Fibroblast of the aortic adventitia (primary cell): Measurements from ENCODE around the gene NUP133. TPM values are rescaled to one million over a fixed set of nuclear protein-coding genes. Genes with fewer than 3 reads are reported as not detected.

Experiments used
- DNase-seq: peaks from one replicate; pipeline ENCODE4 v3.0.0-alpha.2; 2010; ENCODE audit warnings: low read depth
- H3K4me3 ChIP-seq: 2 replicates; pipeline ENCODE4 v1.5.1; 2011; ENCODE audit warnings: low read depth, mild to moderate bottlenecking, control low read depth, low read length, moderate library complexity
- total RNA-seq: library from RNA; depleted of rRNA; stranded (reverse); fragments of >200 nt; gene quantifications from 2 replicates; pipeline ENCODE4 v1.2.3, GENCODE V29; 2012; ENCODE audit warnings: low replicate concordance
- TF ChIP-seq, protein P1 (sequence below): IDR thresholded peaks from 2 replicates; pipeline ENCODE4 v1.5.1; 2011; ENCODE audit warnings: mild to moderate bottlenecking, low read length, control low read depth, inconsistent platforms; ENCODE audit not compliant: insufficient read depth

Gene NUP133
- total RNA-seq, 1 donor = 46.1 TPM

DNA sequence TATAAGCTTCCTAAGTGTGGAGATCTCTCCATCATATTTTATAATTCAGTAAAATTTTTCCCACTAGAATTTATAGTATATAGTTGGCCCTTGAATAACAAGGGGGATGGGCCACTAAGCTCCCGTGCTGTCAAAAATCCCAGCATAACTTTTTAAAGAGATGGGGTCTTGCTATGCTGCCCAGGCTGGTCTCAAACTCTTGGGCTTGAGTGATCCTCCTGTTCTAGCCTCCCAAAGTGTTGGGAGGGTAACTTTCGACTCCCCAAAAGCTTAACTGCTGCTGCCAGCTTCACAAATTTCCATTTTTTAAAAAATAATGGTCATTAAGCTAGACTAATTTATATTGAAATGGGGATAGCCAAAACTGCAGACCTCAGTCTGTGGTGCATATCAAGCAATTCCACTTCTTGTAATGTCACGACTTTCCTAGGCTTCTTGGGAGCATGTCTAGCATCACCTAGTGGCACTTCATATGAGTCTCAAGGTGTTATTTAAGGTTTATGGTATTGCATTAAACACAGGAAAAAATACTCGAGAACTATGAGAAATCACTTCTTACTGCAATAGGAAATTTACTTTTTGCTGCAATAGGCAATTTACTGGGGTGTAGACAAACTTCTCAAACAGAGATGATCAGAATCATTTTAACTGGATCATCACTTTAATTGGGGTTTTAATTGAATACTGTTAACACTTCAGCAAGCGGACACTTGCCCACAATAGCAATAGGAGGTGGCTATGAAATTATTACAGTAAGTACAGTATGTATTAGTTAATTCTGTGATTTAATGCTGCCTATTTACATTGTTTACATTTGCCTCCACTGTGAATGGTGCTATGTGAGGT lies 55.0 kb downstream of the NUP133 start:
- no peak overlapping the region for H3K4me3 ChIP-seq
- peak; percentile 47 for DNase-seq
- TF ChIP-seq, protein P1, sequence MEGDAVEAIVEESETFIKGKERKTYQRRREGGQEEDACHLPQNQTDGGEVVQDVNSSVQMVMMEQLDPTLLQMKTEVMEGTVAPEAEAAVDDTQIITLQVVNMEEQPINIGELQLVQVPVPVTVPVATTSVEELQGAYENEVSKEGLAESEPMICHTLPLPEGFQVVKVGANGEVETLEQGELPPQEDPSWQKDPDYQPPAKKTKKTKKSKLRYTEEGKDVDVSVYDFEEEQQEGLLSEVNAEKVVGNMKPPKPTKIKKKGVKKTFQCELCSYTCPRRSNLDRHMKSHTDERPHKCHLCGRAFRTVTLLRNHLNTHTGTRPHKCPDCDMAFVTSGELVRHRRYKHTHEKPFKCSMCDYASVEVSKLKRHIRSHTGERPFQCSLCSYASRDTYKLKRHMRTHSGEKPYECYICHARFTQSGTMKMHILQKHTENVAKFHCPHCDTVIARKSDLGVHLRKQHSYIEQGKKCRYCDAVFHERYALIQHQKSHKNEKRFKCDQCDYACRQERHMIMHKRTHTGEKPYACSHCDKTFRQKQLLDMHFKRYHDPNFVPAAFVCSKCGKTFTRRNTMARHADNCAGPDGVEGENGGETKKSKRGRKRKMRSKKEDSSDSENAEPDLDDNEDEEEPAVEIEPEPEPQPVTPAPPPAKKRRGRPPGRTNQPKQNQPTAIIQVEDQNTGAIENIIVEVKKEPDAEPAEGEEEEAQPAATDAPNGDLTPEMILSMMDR = peak; percentile 57

DNA sequence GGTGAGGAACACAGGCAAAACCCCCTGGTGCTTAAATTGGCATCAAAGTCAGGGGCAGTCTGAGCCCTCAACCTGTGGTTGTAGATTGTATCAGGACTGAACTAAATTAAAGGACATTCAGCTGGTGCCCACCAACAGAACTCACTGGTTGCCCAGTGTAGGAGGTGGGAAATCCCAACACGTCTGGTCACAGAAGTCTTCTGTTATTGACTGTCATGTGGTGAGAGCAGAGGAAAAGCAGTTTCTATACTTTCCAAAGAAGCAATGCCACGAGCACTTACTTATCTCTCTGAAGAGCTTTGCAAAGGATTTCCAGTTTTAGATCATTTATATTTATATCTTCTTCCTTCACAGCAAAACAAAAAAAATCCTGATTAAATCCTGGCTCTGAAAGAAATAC lies 59.3 kb downstream of the NUP133 start:
- DNase-seq = no peak
- no peak overlapping the region for H3K4me3 ChIP-seq
- TF ChIP-seq, protein P1 = no peak

DNA sequence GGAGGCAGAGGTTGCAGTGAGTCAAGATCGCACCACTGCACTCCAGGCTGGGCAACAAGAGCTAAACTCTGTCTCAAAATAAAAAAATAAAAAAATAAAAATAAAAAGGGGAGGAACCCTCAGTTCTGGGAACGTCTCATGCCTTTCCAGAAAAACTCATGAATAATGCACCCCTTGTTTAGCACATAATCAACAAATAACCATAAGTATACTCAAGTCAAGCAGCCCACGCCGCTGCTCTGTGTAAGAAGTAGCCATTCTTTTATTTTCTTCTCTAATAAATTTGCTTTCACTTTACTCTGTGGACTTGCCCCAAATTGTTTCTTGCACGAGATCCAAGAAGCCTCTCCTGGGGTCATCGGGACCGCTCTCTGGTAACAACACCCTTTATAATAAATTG lies 59.8 kb downstream of the NUP133 start:
- no peak for DNase-seq
- TF ChIP-seq, protein P1 = no peak
- no peak overlapping the region for H3K4me3 ChIP-seq

DNA sequence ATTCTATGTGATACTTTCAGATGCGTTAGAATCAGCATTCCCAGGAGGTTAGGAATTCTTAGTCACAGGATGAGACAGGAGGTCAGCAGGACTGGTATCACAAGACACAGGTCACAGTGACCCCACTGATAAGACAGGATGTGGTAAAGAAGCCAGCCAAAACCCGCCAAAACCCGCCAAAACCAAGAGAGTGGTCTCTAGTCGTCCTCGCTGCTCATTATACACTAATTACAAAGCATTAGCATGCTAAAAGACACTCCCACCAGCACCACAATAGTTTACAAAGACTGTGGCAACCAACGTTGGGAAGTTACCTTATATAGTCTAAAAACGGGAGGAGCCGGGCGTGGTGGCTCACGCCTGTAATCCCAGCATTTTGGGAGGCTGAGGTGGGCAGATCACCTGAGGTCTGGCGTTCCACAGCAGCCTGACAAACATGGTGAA lies 60.3 kb downstream of the NUP133 start:
- TF ChIP-seq, protein P1 = no peak

DNA sequence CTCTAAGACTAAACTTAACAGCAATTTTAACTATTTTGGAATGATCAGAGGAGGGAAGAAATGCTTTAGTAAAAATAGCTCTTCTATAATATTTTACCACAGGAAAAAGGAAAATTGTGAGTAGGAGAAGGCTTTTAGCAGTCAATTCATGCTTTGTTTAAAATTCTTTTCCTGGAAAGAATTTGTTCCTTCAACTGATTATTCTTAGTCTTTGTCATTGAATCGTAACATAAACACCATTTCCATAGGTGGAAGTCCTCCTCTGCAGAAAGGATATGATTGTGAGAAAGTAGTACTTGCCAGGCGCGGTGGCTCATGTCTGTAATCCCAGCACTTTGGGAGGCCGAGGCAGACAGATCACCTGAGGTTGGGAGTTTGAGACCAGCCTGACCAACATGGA lies 62.3 kb downstream of the NUP133 start:
- DNase-seq = no peak
- TF ChIP-seq, protein P1 = no peak
- no peak overlapping the region for H3K4me3 ChIP-seq

More for the DNA sequence above, 60.3 kb downstream of the NUP133 start:
- no peak overlapping the region for H3K4me3 ChIP-seq
- no peak for DNase-seq

DNA sequence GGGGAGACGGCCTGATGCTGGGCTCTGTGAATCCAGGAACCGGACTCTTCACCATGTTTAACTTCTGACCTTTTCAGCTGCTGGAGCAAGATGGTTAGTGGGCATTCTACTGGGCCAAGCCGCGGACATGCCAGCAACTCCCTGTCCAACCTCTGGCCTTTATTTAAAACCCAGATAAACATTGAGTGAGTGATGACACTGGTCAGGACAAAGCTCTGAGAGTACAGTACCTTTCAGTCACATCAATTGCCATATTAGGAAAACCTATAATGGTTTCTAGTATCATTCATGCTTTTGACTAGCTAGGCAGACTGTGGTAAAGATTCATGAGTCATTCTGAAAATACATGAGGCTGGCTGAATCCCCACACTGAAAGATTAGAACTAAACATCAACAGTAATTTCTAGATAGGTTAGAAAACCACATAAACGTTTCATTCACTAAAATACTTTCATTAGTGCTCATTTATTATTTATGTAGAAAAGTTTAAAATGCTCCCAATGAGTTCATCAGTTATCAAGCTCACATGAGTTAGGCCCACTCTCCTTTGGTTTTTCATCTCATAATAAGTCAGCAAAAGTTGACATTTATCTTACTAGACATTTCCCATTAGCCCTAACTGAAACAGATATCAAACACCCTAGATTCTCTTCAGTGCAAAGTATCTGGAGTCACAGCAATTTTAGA lies 67.1 kb downstream of the NUP133 start:
- peak; percentile 60 for DNase-seq
- H3K4me3 ChIP-seq = no peak overlapping the region
- TF ChIP-seq, protein P1 = no peak
